ENCODE data around the gene ZNF552.

GRCh38 chr19:57814505-57815246 lies at the start of gene ZNF552:
- TF ChIP-seq MEF2A (IDR thresholded peaks at IDR 0.05; ENCODE audit: borderline replicate concordance, low read depth) (no peak), CTCF (IDR thresholded peaks at IDR 0.05) (0 out of 2 replicates have a peak, but pooled peaks have one; percentile 9), ELF1 (IDR thresholded peaks at IDR 0.05) (peak; percentile 93), SMC3 (IDR thresholded peaks at IDR 0.05; ENCODE audit: low read depth, low read length) (no peak), REST (IDR thresholded peaks at IDR 0.05; ENCODE audit: low read depth, low read length) (no peak), RCOR1 (IDR thresholded peaks at IDR 0.05; ENCODE audit: low read length) (no peak), USF2 (IDR thresholded peaks at IDR 0.05; ENCODE audit: borderline replicate concordance, low read depth, low read length) (no peak), FOXM1 (IDR thresholded peaks at IDR 0.05; ENCODE audit: low read depth) (no peak), EP300 (IDR thresholded peaks at IDR 0.05; ENCODE audit: borderline replicate concordance in 1 of 2, low read depth in 1 of 2, low read length in 1 of 2) (no peak)
